GM12875 (cell line): Measurements from ENCODE around the gene NFATC3.

ENCODE experiments used
- H3K4me3 ChIP-seq: one replicate; pipeline ENCODE4 v1.5.1; 2011; ENCODE audit warnings: low read depth, low read length, control low read depth
- TF ChIP-seq, protein P1 (sequence below): IDR thresholded peaks from 2 replicates; pipeline ENCODE4 v1.5.1; 2011; ENCODE audit warnings: low read depth, mild to moderate bottlenecking, control low read depth, inconsistent platforms, low read length, moderate library complexity, borderline replicate concordance; ENCODE audit not compliant: insufficient read depth

The NFATC3 gene

DNA sequence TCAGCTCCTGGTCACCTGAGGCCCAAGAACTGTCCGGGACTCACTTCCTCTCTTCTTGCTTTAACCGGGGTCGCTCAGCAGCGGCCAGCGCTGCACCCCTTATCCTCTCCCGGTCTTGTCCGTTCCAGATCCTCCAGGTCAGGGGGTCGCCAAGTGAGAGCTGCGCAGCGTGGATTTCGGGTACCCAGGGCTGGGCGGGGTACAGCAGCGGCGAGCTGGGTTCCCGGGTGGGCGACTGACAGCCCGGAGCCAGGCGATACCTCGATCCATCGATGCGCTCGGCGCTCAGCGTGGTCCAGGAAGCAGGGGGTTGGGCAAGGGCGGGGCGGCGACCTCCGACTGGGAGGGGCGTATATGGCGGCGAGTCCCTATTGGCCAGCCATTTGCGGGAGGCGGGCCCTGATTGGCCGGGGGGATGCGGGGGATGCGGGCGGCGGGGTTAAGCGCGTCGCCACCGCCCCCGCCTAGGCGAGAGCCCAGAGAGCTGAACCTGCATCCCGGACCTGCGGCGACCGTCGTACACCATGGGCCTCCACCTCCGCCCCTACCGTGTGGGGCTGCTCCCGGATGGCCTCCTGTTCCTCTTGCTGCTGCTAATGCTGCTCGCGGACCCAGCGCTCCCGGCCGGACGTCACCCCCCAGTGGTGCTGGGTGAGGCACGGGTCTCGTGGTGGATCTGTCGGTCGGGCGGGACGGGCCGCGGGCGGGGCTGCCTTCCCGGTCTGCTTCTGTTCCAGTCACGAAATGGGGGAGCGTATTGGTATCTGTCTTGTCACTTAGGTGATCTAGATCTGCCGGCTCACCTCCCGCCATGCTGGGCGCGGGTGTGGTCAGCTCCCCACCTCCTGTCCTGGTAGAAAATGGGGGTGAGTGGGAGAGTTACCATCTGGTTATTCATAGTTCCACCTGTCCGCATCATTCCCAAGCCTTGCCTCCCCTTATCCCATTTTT lies 160.0 kb downstream of the NFATC3 start, which contains the start of gene PLA2G15:
TSS of gene PLA2G15 (plus strand) at position 471 of the 951 bp plus-strand sequence. CDS start at position 525, 54 bp downstream.
- peak within 1 kb of the TSS; percentile 75 for H3K4me3 ChIP-seq
- TF ChIP-seq, protein P1, sequence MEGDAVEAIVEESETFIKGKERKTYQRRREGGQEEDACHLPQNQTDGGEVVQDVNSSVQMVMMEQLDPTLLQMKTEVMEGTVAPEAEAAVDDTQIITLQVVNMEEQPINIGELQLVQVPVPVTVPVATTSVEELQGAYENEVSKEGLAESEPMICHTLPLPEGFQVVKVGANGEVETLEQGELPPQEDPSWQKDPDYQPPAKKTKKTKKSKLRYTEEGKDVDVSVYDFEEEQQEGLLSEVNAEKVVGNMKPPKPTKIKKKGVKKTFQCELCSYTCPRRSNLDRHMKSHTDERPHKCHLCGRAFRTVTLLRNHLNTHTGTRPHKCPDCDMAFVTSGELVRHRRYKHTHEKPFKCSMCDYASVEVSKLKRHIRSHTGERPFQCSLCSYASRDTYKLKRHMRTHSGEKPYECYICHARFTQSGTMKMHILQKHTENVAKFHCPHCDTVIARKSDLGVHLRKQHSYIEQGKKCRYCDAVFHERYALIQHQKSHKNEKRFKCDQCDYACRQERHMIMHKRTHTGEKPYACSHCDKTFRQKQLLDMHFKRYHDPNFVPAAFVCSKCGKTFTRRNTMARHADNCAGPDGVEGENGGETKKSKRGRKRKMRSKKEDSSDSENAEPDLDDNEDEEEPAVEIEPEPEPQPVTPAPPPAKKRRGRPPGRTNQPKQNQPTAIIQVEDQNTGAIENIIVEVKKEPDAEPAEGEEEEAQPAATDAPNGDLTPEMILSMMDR: 0 out of 2 replicates have a peak, but pooled peaks have one; percentile 2

DNA sequence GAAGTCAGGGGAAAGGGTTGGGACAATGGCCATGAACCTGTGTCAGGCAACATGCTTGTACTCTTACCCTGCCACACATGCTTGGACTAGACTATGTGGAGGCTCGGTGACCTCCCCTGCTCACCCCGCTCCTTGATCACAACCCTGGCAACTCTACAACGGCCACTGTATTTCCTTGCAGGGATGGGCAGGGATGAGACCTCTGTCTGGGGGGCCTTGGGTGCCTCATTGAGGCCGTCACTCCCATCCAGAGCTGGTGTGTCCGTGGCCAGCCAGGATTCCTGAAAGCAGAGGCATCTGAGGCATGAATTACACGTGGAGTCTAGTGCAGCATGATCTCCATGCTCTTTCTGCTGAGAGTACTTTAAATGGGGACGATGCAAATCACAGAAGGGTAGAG lies 161.0 kb downstream of the NFATC3 start:
- H3K4me3 ChIP-seq: peak overlapping the region; percentile 72
- TF ChIP-seq, protein P1: no peak

DNA sequence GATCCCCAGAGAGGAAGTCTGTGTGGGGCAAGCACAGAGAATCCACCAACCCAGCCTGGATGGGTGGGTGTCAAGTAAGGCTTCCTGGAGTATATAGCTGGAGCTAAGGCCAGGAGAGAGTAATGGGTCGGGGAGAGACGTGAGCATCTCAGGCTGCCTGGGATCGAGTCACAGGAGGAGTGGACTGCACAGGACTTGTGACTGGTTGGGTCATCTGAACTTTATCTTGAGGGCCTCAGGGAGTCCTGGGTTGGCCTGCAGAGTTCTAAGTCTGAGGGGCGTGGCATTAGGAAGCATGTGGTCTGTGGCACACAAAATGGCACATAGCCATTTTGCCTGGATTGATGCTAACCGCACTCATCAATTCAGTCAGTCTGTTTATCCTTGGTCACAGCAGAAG lies 161.5 kb downstream of the NFATC3 start:
- TF ChIP-seq, protein P1: no peak
- no peak overlapping the region for H3K4me3 ChIP-seq

DNA sequence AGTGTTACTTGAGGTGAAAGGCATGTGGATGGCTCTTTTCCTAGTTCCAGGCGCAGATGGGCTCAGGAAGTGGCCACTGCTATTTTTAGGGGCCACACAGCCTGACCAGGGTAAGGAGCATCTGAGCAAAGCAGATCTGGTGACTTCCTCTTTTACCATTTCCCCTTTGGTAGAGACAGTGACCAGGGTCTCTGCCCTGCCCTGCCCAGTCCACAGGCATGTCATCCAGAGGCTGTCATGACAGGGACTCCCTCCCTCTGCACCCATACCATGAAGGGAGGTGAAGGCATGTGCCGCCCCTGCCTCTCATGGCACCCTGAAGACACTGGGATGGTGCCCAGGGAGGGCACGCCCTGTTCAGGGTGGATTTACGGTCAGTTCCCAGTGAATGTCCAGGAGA lies 162.2 kb downstream of the NFATC3 start:
- TF ChIP-seq, protein P1: no peak
- H3K4me3 ChIP-seq: no peak overlapping the region

DNA sequence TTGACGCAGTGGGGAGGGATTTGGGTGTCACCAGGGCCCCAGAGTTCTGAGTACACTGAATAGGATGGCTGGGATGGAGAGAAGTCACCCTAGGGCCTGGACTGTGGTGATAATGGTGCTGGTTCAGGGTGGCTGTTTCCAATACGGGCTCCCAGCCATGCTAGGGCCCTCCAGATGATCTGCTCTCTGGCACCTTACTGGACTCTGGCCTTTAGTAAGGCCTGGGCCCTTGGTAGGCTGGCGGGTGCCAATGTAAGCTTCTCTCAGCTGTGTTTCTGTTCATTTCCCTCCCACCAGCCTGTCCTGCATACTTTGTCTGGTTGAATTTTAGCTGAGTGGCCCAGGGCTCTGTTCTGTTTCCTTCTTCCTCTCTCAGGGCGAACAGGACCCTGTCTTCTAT lies 162.8 kb downstream of the NFATC3 start:
- TF ChIP-seq, protein P1: no peak
- no peak overlapping the region for H3K4me3 ChIP-seq

DNA sequence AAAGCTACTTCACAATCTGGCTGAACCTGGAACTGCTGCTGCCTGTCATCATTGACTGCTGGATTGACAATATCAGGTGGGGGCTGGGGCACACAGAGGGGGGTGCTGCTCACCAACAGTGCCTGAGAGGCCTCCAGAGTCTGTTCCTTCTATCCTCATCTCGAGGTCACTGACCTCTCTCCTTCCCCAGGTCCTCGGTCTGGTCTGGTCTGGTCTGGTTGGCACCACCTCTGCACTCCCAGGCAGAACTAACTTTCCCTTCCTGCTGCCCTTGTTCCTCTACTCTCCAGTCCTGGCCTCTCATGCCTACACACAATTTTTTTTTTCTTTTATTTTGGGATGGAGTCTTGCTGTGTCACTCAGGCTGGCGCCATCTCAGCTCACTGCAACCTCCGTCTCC lies 164.2 kb downstream of the NFATC3 start:
- no peak overlapping the region for H3K4me3 ChIP-seq

DNA sequence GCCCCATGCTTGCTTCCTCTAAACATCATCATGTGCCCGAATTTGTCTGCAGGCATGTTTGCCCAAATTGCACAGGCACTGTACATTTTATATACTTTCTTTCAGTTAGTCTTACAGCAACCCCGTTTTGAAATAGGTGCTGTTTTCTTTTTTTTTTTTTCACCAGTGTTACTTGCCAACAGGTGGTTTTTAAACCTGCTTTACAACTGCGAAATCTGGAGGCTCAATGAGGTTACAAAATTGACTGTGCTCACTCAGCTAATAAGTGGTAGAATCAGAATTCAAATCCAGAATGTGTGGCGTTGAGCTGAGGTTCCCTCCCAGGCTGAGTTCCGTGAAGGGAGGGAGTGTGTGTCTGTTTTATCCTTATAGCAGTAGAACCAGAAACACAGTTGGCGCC lies 165.8 kb downstream of the NFATC3 start:
- TF ChIP-seq, protein P1: no peak
- H3K4me3 ChIP-seq: no peak overlapping the region

More for the DNA sequence above, 164.2 kb downstream of the NFATC3 start:
- TF ChIP-seq, protein P1: no peak
